Psoas muscle (tissue), 8 donors: ENCODE data around the gene PUM1. TPM values are rescaled to one million over a fixed set of nuclear protein-coding genes. Genes with fewer than 3 reads are reported as not detected.
A peak's percentile ranks its signal among the peaks of the same experiment; 100 is the strongest.

ENCODE experiments used
- ATAC-seq, 4 donors: fragments of 200-7000 bp; cut with Tn5 transposase; one replicate each; pipeline ENCODE4 v1.9.1; 2020; ENCODE audit warnings: moderate library complexity in 3 of 4, mild to moderate bottlenecking in 2 of 4
- DNase-seq, 2 donors: peaks; one replicate each; pipeline ENCODE4 v3.0.0-alpha.2; 2020
- H3K27ac ChIP-seq: fragments of 200-600 bp; one replicate; pipeline ENCODE4 v1.8.0; 2022
- H3K27me3 ChIP-seq, 3 donors: fragments of 200-600 bp in 1 of 3; one replicate each; pipeline versions ENCODE4 v1.6.1 to v1.8.0; 2013 to 2022; ENCODE audit warnings: low read length in 2 of 3, mild to moderate bottlenecking in 2 of 3, moderate library complexity in 1 of 3; ENCODE audit not compliant: insufficient read depth in 3 of 3
- H3K36me3 ChIP-seq, 2 donors: fragments of 200-600 bp in 1 of 2; one replicate each; pipeline versions ENCODE4 v1.6.1 to v1.8.0; 2013 to 2022; ENCODE audit warnings: low read depth in 1 of 2, mild to moderate bottlenecking in 1 of 2, moderate library complexity in 1 of 2; ENCODE audit not compliant: insufficient read depth in 1 of 2
- H3K4me1 ChIP-seq: fragments of 200-600 bp; one replicate; pipeline ENCODE4 v1.8.0; 2022
- H3K4me3 ChIP-seq: fragments of 200-600 bp; one replicate; pipeline ENCODE4 v1.8.0; 2022; ENCODE audit warnings: mild to moderate bottlenecking
- H3K9me3 ChIP-seq: fragments of 200-600 bp; one replicate; pipeline ENCODE4 v1.8.0; 2022
- WGBS, 3 donors: extraction: QIAGEN DNeasy Blood & Tissue Kit; methylation state at CpG; one replicate each; pipeline versions ENCODE4 v1.1.6 to v1.1.7; 2013; 5-methylcytosine and 5-hydroxymethylcytosine counted together
- intact Hi-C, 2 donors: fragments of 100-400 bp; cut with DNase I; formaldehyde crosslinking; loops; one replicate each; pipeline versions ENCODE4 v1.11.0 to v1.14.2; 2022
- polyA plus RNA-seq, 3 donors: library from polyadenylated mRNA; stranded (reverse); fragments of 200-250 nt; gene quantifications; one replicate each; pipeline ENCODE4 v1.2.3, GENCODE V29; 2013
- total RNA-seq, 4 donors: library from RNA; stranded (reverse); fragmentation: NEBNext Ultra II Directional in 2 of 4; extraction: Animal tissue kit (Norgen Biotek cat#: 25700) in 2 of 4; gene quantifications; one replicate each; pipeline versions ENCODE4 v1.2.1 to v1.2.4, GENCODE V29; 2021 to 2023
- TF ChIP-seq, protein P1 (sequence below): fragments of 200-600 bp; IDR thresholded peaks from one replicate; pipeline ENCODE4 v1.8.0; 2022; ENCODE audit warnings: antibody characterized with exemption
- donor health status: healthy with polysubstance abuse.
- donor health status: DM: no; HTN: no; CAD: no; lungs with moderate emphysema.
- donor health status: Bipolar disorder and iron deficiency.
- donor health status: healthy.
- donor health status: DM: yes; HTN: yes; CAD: no.
- donor health status: DM: no; HTN: no; CAD: no.
- donor health status: DM: no; HTN: no; CAD: no.
- donor health status: DM: yes; HTN: yes; CAD: no.

PUM1 gene
- total and polyA plus RNA-seq, 7 donors, result 16.8 to 93.4 (median 80.0) TPM

DNA sequence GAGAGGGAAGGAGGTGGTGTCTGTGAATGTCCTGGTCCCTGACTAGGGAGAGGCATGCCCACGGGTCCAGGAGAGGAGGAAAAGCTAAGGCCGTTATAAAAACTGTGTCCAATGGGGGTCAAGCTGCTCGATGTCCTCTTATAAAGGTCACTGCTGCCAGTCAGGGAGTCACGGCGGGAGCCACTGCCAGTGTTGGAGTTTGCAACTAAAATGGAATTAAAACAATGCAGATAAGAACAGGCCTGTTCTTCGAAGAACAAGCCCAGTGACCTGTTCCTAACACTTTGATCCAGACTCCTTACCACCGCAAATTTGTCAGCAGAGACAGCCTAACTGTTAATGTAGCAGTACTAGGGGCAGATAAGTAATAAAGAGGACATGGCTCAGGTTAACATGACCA is 100.8 kb downstream of the PUM1 start:
- TF ChIP-seq, protein P1, sequence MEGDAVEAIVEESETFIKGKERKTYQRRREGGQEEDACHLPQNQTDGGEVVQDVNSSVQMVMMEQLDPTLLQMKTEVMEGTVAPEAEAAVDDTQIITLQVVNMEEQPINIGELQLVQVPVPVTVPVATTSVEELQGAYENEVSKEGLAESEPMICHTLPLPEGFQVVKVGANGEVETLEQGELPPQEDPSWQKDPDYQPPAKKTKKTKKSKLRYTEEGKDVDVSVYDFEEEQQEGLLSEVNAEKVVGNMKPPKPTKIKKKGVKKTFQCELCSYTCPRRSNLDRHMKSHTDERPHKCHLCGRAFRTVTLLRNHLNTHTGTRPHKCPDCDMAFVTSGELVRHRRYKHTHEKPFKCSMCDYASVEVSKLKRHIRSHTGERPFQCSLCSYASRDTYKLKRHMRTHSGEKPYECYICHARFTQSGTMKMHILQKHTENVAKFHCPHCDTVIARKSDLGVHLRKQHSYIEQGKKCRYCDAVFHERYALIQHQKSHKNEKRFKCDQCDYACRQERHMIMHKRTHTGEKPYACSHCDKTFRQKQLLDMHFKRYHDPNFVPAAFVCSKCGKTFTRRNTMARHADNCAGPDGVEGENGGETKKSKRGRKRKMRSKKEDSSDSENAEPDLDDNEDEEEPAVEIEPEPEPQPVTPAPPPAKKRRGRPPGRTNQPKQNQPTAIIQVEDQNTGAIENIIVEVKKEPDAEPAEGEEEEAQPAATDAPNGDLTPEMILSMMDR, result no peak
- WGBS, 3 donors, result 39 to 56% (median 47%) methylated on average over 7 of the region's 7 CpGs
- Histone ChIP-seq H3K4me1 (peaks cover 29% of the 10 kb centered on the region), H3K27ac (no peak overlapping the region), H3K27me3 (no peaks in the 10 kb centered on the region), H3K9me3 (no peaks in the 10 kb centered on the region), H3K36me3 (peaks cover 17 to 85% of the 10 kb centered on the region in 2 donors), H3K4me3 (no peak overlapping the region)
- peak in 1 of 4 donors; percentile 17 for ATAC-seq
- DNase-seq, result no peak
- intact Hi-C loops, result no loop called here

DNA sequence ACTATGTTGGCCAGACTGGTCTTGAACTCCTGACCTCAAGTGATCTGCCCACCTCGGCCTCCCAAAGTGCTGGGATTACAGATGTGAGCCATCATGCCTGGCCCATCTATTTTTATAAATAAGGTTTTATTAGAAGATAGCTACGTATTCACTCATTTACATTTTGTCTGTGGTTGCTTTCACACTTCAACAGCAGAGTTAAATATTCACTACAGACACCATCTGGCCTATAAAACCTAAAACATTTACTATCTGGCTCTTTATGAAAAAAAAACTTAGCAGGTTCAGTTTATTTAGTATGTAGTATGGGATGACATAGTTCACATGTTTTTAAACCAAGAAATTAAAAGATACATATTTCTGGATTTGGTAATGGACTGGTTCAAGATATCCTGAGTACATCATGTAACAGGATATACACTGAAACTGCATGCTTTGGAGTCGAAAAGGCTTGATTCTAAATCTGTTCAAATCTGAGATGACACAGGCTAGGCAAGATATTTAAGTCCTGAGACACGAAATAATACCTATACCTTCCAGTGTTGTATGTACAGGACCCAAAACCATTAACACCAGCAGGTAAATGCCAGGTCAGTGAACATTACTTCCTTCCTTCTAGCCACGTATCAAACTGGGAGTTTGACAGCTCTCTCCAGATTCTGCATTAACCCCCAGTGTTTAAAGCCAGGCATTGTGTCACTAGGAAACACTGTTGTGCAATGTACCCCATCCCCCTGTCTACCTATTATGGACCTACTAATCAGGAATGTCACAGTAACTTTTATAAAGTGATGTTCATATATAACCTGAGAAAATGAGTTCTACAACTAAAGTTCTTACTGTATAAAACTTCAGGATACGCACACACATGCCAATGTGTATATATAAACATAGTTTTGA is 102.7 kb downstream of the PUM1 start:
- H3K4me1 ChIP-seq, result peaks cover 26% of the 10 kb centered on the region
- H3K27me3 ChIP-seq, result no peaks in the 10 kb centered on the region
- H3K36me3 ChIP-seq, result peaks cover 14 to 89% of the 10 kb centered on the region in 2 donors
- TF ChIP-seq, protein P1, result no peak
- ATAC-seq, result peak in 1 of 4 donors; percentile 21
- no peak overlapping the region for H3K27ac ChIP-seq
- intact Hi-C loops, result no loop called here
- H3K4me3 ChIP-seq, result no peak overlapping the region
- no peak for DNase-seq
- 62 to 78% (median 73%) methylated on average over 6 of the region's 6 CpGs for WGBS, 3 donors
- no peaks in the 10 kb centered on the region for H3K9me3 ChIP-seq

DNA sequence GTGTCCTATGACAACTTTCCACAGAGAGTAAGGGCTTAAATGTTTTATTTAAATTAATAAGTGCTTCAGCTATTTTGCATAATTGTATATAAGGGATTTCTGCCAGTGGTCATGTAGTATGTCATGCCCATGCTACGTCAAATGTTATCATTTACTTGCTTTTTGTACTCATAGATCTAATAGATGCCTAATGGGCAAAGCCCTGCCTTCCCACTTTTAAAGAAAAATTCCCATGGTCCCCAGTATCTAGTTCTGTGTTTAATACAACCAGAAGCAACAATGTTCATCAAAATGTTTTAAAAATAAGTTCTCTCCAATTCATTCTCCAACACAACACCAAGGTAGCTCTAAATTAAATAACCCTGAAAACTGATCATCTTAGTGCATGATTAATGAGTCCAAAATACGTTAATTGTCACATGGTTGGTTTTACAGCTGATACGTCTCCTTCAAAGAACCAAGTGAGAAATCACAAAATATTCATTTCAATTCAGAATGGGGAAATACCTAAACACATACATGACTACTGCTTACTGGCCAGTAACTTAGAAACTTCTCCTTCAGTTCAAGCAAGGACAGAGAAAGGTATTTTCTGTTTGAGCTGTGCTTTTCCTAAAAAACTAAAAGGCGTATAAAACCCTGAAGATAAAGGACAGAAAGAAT is 107.8 kb downstream of the PUM1 start:
- TF ChIP-seq, protein P1, result no peak
- intact Hi-C loops, result no loop called here
- Histone ChIP-seq H3K36me3 (peaks cover 8 to 85% of the 10 kb centered on the region in 2 donors), H3K27ac (no peak overlapping the region), H3K4me3 (no peak overlapping the region), H3K9me3 (no peaks in the 10 kb centered on the region), H3K4me1 (no peaks in the 10 kb centered on the region), H3K27me3 (no peaks in the 10 kb centered on the region)
- ATAC-seq, result no peak
- 76 to 93% (median 78%) methylated on average over 4 of the region's 4 CpGs for WGBS, 3 donors
- DNase-seq, result no peak

DNA sequence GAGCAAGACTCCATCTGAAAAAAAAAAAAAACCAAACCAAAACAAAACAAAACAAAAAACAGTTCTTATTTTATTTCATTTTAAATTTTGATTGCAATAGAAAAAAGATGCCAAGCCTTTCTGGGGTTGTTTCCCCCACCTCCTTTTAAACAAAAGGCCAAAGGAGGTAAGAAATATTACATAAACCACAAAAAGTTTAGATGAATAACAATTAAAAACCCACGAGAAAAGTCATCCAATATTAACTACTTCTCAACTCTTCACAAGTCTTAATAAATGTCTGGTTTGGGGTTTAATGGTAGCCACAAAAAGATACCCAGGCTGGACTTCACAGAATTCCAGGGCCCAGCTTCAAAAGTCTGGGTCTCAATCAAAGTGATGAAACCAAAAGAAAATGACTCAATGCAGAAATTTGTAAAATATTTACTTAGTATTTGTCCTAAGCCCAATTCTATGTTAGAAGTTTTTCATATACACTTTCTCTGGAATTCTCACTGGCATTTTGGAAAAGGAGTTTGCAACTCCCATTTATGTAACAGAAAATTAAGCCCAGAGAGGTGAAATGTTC is 110.0 kb downstream of the PUM1 start:
- no peak for DNase-seq
- H3K4me3 ChIP-seq, result no peak overlapping the region
- peaks cover 12 to 86% of the 10 kb centered on the region in 2 donors for H3K36me3 ChIP-seq
- TF ChIP-seq, protein P1, result no peak
- no peaks in the 10 kb centered on the region for H3K4me1 ChIP-seq
- no peak for ATAC-seq
- intact Hi-C loops, result no loop called here
- 41 to 47% (median 42%) methylated on average over 1 of the region's 1 CpG for WGBS, 3 donors
- no peaks in the 10 kb centered on the region for H3K9me3 ChIP-seq
- no peaks in the 10 kb centered on the region for H3K27me3 ChIP-seq
- no peak overlapping the region for H3K27ac ChIP-seq
